SK-N-SH treated with all-trans-retinoic acid at 6 μM for 48 hours (cell line): Measurements from ENCODE around the gene SLC39A1.

ENCODE experiments used
- CREB5 ChIP-seq: fragments of 250-450 bp; sonication (Bioruptor Pico); IDR thresholded peaks from 2 replicates; pipeline ENCODE4 v1.5.1; 2020; ENCODE audit warnings: low read depth, mild to moderate bottlenecking, moderate library complexity
- CSDC2 ChIP-seq: fragments of 250-450 bp; sonication (Bioruptor Pico); IDR thresholded peaks from 2 replicates; pipeline ENCODE4 v1.5.0; 2020; ENCODE audit warnings: mild to moderate bottlenecking, moderate library complexity
- ISL1 ChIP-seq: fragments of 250-450 bp; sonication (Bioruptor Pico); IDR thresholded peaks from 2 replicates; pipeline ENCODE4 v2.1.2; 2022; ENCODE audit warnings: mild to moderate bottlenecking, moderate library complexity
- OSR1 ChIP-seq: fragments of 250-450 bp; sonication (Bioruptor Pico); IDR thresholded peaks from 2 replicates; pipeline ENCODE4 v1.8.0; 2022; ENCODE audit warnings: moderate library complexity, mild to moderate bottlenecking, inconsistent platforms
- RARB ChIP-seq: fragments of 250-450 bp; sonication (Bioruptor Pico); IDR thresholded peaks from 2 replicates; pipeline ENCODE4 v1.8.0; 2021; ENCODE audit warnings: mild to moderate bottlenecking, moderate library complexity
- SNAI2 ChIP-seq: fragments of 250-450 bp; sonication (Bioruptor Pico); IDR thresholded peaks from 2 replicates; pipeline ENCODE4 v1.5.0; 2020; ENCODE audit warnings: mild to moderate bottlenecking, moderate library complexity
- TCF4 ChIP-seq: fragments of 250-450 bp; sonication (Bioruptor Pico); IDR thresholded peaks from 2 replicates; pipeline ENCODE4 v1.8.0; 2021; ENCODE audit warnings: mild to moderate bottlenecking, moderate library complexity, borderline replicate concordance
- TOX ChIP-seq: fragments of 250-450 bp; sonication (Bioruptor Pico); IDR thresholded peaks from 2 replicates; pipeline ENCODE4 v1.8.0; 2021; ENCODE audit warnings: mild to moderate bottlenecking, moderate library complexity, borderline replicate concordance
- ZFP30 ChIP-seq: fragments of 450-650 bp; formaldehyde crosslinking; IDR thresholded peaks from 2 replicates; pipeline ENCODE4 v1.5.0; 2022; ENCODE audit warnings: mild to moderate bottlenecking, moderate library complexity
- ZNF70 ChIP-seq: fragments of 450-650 bp; formaldehyde crosslinking; IDR thresholded peaks from 2 replicates; pipeline ENCODE4 v1.5.0; 2020; ENCODE audit warnings: mild to moderate bottlenecking, moderate library complexity
- ZNF8 ChIP-seq: fragments of 450-650 bp; formaldehyde crosslinking; IDR thresholded peaks from 2 replicates; pipeline ENCODE4 v1.5.0; 2020; ENCODE audit warnings: mild to moderate bottlenecking, moderate library complexity
- TF ChIP-seq, protein P1 (sequence below): fragments of 250-450 bp; sonication (Bioruptor Pico); IDR thresholded peaks from 2 replicates; pipeline ENCODE4 v1.8.0; 2021; ENCODE audit warnings: low read depth, mild to moderate bottlenecking, moderate library complexity, borderline replicate concordance
- TF ChIP-seq, protein P2 (sequence below): fragments of 250-450 bp; sonication (Bioruptor Pico); IDR thresholded peaks from 2 replicates; pipeline ENCODE4 v1.8.0; 2020; ENCODE audit warnings: mild to moderate bottlenecking, moderate library complexity, borderline replicate concordance

DNA sequence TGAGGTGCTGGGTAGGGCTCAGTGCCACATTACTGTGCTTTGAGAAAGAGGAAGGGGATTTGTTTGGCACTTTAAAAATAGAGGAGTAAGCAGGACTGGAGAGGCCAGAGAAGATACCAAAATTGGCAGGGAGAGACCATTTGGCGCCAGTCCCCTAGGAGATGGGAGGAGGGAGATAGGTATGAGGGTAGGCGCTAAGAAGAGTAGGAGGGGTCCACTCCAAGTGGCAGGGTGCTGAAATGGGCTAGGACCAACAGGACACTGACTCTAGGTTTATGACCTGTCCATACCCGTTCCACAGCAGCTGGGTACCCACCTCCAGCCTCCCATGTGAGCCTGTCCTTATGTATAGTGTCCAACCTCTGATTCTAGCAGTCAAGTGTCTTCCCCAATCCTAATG, 3.9 kb downstream of the SLC39A1 start:
- TF ChIP-seq TOX (CRISPR knock-in tag) (no peak), ISL1 (CRISPR knock-in tag) (no peak), CSDC2 (no peak), SNAI2 (no peak), ZNF8 (CRISPR knock-in tag) (no peak), TCF4 (CRISPR knock-in tag) (no peak), OSR1 (CRISPR knock-in tag) (no peak), ZFP30 (CRISPR knock-in tag) (no peak), CREB5 (no peak), RARB (no peak), ZNF70 (CRISPR knock-in tag) (no peak)
- TF ChIP-seq, protein P1, sequence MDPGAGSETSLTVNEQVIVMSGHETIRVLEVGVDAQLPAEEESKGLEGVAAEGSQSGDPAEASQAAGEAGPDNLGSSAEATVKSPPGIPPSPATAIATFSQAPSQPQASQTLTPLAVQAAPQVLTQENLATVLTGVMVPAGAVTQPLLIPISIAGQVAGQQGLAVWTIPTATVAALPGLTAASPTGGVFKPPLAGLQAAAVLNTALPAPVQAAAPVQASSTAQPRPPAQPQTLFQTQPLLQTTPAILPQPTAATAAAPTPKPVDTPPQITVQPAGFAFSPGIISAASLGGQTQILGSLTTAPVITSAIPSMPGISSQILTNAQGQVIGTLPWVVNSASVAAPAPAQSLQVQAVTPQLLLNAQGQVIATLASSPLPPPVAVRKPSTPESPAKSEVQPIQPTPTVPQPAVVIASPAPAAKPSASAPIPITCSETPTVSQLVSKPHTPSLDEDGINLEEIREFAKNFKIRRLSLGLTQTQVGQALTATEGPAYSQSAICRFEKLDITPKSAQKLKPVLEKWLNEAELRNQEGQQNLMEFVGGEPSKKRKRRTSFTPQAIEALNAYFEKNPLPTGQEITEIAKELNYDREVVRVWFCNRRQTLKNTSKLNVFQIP (CRISPR knock-in tag) = no peak
- TF ChIP-seq, protein P2, sequence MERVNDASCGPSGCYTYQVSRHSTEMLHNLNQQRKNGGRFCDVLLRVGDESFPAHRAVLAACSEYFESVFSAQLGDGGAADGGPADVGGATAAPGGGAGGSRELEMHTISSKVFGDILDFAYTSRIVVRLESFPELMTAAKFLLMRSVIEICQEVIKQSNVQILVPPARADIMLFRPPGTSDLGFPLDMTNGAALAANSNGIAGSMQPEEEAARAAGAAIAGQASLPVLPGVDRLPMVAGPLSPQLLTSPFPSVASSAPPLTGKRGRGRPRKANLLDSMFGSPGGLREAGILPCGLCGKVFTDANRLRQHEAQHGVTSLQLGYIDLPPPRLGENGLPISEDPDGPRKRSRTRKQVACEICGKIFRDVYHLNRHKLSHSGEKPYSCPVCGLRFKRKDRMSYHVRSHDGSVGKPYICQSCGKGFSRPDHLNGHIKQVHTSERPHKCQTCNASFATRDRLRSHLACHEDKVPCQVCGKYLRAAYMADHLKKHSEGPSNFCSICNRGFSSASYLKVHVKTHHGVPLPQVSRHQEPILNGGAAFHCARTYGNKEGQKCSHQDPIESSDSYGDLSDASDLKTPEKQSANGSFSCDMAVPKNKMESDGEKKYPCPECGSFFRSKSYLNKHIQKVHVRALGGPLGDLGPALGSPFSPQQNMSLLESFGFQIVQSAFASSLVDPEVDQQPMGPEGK (CRISPR knock-in tag) = no peak
